K562 (cell line): ENCODE data around the gene EDARADD. TPM values are rescaled to one million over a fixed set of nuclear protein-coding genes. Genes with fewer than 3 reads are reported as not detected.

Experiments
- CEBPB ChIP-seq: fragments of 450-650 bp; IDR thresholded peaks from 2 replicates; pipeline ENCODE4 v1.6.1; 2016; ENCODE audit warnings: missing genetic modification characterization, missing compliant biosample characterization
- FOXM1 ChIP-seq, 2 experiments: fragments of 450-650 bp in 1 of 2; sonication (generic) in 1 of 2; formaldehyde crosslinking in 1 of 2; IDR thresholded peaks; 2 replicates each; pipeline versions ENCODE4 v1.6.1 to v1.9.0; 2017 to 2022; ENCODE audit warnings: low read depth in 2 of 2, mild to moderate bottlenecking in 2 of 2, missing genetic modification reagents in 1 of 2, moderate library complexity in 1 of 2
- GTF2E2 ChIP-seq: fragments of 200-800 bp; sonication (Bioruptor generic); IDR thresholded peaks from 2 replicates; pipeline ENCODE4 v1.6.1; 2016; ENCODE audit warnings: missing genetic modification characterization, missing compliant biosample characterization
- RERE ChIP-seq: sonication (generic); formaldehyde crosslinking; IDR thresholded peaks from 2 replicates; pipeline ENCODE4 v1.8.0; 2023; ENCODE audit warnings: missing genetic modification reagents, mild to moderate bottlenecking, borderline replicate concordance
- SRSF7 ChIP-seq: fragments of 200-400 bp; formaldehyde crosslinking; optimal IDR thresholded peaks from 2 replicates; pipeline ENCODE3; 2017; ENCODE audit warnings: mild to moderate bottlenecking, low read depth, low read length
- TAL1 ChIP-seq: fragments of 450-650 bp; IDR thresholded peaks from 2 replicates; pipeline ENCODE4 v1.6.1; 2016; ENCODE audit warnings: mild to moderate bottlenecking
- ZKSCAN3 ChIP-seq: fragments of 250-450 bp; sonication (Bioruptor Pico); IDR thresholded peaks from 2 replicates; pipeline ENCODE4 v1.4.0; 2020
- ZNF79 ChIP-seq: fragments of 250-450 bp; sonication (Bioruptor Pico); IDR thresholded peaks from 2 replicates; pipeline ENCODE4 v1.4.0; 2020; ENCODE audit warnings: low read depth, mild to moderate bottlenecking, moderate library complexity
- polyA plus RNA-seq, 8 experiments: library from polyadenylated mRNA; depleted of rRNA in 4 of 8; stranded (reverse) in 5 of 8; unstranded in 3 of 8; fragments of >200 nt; fragmentation: Nextera tagmentation in 2 of 8; fragmentation: Illumina TruSeq in 1 of 8; extraction: Ambion mirVana in 2 of 8; extraction: Trizol in 1 of 8; gene quantifications; 2 replicates each; pipeline versions ENCODE4 v1.2.1 to v1.2.3, GENCODE V29; 2011 to 2014; ENCODE audit warnings: inconsistent platforms in 1 of 8, missing spikeins in 1 of 8
- total RNA-seq, 7 experiments: library from RNA; depleted of rRNA in 6 of 7; stranded (reverse); fragments of >200 nt in 6 of 7; fragmentation: Illumina TruSeq in 2 of 7; extraction: Trizol in 2 of 7; gene quantifications; 2 replicates each; pipeline versions ENCODE4 v1.2.1 to v1.2.3, GENCODE V29; 2011 to 2021; ENCODE audit warnings: low replicate concordance in 1 of 7
- TF ChIP-seq, protein P1 (sequence below): sonication (generic); formaldehyde crosslinking; IDR thresholded peaks from 2 replicates; pipeline ENCODE4 v1.8.1; 2023; ENCODE audit warnings: mild to moderate bottlenecking, missing genetic modification reagents
- TF ChIP-seq, protein P2 (sequence below): fragments of 450-650 bp; IDR thresholded peaks from 2 replicates; pipeline ENCODE4 v1.6.1; 2017; ENCODE audit warnings: antibody characterized with exemption, mild to moderate bottlenecking
- TF ChIP-seq, protein P3 (sequence below): fragments of 450-650 bp; IDR thresholded peaks from 2 replicates; pipeline ENCODE4 v1.6.1; 2018; ENCODE audit not compliant: partially characterized antibody

The EDARADD gene
- total and polyA plus RNA-seq, 9 of the 15 experiments (the other 6 are each of a cell fraction or from before 2014, with no cell fraction given): 0.46 to 32.4 (median 20.6) TPM

DNA sequence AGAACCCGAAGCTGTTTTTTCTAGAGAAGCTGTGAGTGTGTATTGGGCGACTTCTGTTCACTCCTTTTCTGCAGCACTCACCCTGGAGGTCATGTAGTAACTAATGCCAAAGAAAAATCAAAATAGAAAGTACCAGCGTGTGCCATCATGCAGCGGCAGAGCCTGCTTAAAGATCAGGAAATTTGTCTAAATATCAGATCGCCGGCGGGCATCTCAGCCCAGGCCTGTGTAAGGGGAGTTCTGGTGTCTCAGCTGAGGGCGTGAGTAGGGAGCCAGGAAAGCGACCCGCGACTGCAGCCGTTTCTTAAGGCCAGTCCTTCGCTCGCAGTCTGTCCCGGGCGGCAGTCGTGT lies 768 bp downstream of the EDARADD start (continued):
- TF ChIP-seq FOXM1 (IDR thresholded peaks at IDR 0.05; ENCODE audit: low read depth) (no peak), FOXM1 (CRISPR knock-in tag; IDR thresholded peaks at IDR 0.05; ENCODE audit: low read depth) (no peak), ZKSCAN3 (CRISPR knock-in tag) (no peak), CEBPB (no peak), TAL1 (no peak), SRSF7 (no peak), RERE (CRISPR knock-in tag) (no peak), ZNF79 (CRISPR knock-in tag) (no peak), GTF2E2 (0 out of 2 replicates have a peak, but pooled peaks have one; percentile 39)
- TF ChIP-seq, protein P1, sequence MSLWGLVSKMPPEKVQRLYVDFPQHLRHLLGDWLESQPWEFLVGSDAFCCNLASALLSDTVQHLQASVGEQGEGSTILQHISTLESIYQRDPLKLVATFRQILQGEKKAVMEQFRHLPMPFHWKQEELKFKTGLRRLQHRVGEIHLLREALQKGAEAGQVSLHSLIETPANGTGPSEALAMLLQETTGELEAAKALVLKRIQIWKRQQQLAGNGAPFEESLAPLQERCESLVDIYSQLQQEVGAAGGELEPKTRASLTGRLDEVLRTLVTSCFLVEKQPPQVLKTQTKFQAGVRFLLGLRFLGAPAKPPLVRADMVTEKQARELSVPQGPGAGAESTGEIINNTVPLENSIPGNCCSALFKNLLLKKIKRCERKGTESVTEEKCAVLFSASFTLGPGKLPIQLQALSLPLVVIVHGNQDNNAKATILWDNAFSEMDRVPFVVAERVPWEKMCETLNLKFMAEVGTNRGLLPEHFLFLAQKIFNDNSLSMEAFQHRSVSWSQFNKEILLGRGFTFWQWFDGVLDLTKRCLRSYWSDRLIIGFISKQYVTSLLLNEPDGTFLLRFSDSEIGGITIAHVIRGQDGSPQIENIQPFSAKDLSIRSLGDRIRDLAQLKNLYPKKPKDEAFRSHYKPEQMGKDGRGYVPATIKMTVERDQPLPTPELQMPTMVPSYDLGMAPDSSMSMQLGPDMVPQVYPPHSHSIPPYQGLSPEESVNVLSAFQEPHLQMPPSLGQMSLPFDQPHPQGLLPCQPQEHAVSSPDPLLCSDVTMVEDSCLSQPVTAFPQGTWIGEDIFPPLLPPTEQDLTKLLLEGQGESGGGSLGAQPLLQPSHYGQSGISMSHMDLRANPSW: 0 out of 2 replicates have a peak, but pooled peaks have one; percentile 31
- TF ChIP-seq, protein P2, sequence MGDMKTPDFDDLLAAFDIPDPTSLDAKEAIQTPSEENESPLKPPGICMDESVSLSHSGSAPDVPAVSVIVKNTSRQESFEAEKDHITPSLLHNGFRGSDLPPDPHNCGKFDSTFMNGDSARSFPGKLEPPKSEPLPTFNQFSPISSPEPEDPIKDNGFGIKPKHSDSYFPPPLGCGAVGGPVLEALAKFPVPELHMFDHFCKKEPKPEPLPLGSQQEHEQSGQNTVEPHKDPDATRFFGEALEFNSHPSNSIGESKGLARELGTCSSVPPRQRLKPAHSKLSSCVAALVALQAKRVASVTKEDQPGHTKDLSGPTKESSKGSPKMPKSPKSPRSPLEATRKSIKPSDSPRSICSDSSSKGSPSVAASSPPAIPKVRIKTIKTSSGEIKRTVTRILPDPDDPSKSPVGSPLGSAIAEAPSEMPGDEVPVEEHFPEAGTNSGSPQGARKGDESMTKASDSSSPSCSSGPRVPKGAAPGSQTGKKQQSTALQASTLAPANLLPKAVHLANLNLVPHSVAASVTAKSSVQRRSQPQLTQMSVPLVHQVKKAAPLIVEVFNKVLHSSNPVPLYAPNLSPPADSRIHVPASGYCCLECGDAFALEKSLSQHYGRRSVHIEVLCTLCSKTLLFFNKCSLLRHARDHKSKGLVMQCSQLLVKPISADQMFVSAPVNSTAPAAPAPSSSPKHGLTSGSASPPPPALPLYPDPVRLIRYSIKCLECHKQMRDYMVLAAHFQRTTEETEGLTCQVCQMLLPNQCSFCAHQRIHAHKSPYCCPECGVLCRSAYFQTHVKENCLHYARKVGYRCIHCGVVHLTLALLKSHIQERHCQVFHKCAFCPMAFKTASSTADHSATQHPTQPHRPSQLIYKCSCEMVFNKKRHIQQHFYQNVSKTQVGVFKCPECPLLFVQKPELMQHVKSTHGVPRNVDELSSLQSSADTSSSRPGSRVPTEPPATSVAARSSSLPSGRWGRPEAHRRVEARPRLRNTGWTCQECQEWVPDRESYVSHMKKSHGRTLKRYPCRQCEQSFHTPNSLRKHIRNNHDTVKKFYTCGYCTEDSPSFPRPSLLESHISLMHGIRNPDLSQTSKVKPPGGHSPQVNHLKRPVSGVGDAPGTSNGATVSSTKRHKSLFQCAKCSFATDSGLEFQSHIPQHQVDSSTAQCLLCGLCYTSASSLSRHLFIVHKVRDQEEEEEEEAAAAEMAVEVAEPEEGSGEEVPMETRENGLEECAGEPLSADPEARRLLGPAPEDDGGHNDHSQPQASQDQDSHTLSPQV: 0 out of 2 replicates have a peak, but pooled peaks have one; percentile 32
- TF ChIP-seq, protein P3, sequence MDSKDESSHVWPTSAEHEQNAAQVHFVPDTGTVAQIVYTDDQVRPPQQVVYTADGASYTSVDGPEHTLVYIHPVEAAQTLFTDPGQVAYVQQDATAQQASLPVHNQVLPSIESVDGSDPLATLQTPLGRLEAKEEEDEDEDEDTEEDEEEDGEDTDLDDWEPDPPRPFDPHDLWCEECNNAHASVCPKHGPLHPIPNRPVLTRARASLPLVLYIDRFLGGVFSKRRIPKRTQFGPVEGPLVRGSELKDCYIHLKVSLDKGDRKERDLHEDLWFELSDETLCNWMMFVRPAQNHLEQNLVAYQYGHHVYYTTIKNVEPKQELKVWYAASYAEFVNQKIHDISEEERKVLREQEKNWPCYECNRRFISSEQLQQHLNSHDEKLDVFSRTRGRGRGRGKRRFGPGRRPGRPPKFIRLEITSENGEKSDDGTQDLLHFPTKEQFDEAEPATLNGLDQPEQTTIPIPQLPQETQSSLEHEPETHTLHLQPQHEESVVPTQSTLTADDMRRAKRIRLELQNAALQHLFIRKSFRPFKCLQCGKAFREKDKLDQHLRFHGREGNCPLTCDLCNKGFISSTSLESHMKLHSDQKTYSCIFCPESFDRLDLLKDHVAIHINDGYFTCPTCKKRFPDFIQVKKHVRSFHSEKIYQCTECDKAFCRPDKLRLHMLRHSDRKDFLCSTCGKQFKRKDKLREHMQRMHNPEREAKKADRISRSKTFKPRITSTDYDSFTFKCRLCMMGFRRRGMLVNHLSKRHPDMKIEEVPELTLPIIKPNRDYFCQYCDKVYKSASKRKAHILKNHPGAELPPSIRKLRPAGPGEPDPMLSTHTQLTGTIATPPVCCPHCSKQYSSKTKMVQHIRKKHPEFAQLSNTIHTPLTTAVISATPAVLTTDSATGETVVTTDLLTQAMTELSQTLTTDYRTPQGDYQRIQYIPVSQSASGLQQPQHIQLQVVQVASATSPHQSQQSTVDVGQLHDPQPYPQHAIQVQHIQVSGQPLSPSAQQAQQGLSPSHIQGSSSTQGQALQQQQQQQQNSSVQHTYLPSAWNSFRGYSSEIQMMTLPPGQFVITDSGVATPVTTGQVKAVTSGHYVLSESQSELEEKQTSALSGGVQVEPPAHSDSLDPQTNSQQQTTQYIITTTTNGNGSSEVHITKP: no peak
